Astrocyte (in vitro differentiated cells and primary cell): Measurements from ENCODE around the gene CAMKK2.

Experiments
- CTCF ChIP-seq: IDR thresholded peaks from 2 replicates; pipeline ENCODE4 v1.5.1; 2011; ENCODE audit warnings: low read depth, mild to moderate bottlenecking, inconsistent platforms, low read length, moderate library complexity; ENCODE audit not compliant: insufficient read depth
- EZH2 ChIP-seq: IDR thresholded peaks from 2 replicates; pipeline ENCODE4 v1.6.1; 2012; ENCODE audit warnings: mild to moderate bottlenecking, low read length, inconsistent platforms; ENCODE audit not compliant: insufficient read depth

GRCh38 chr12:121209624-121210572, 86.6 kb downstream of the CAMKK2 start, which contains the start of gene P2RX4:
- TF ChIP-seq EZH2 (no peak), CTCF (no peak)
